Adrenal gland (tissue), 5 donors: ENCODE results near the gene TMPO.

Experiments
- CTCF ChIP-seq, 6 experiments: fragments of 450-650 bp in 4 of 6; fragments of 200-600 bp in 2 of 6; sonication (generic) in 1 of 6; IDR thresholded peaks; 1 replicate in 5 of 6; 2 replicates in 1 of 6; pipeline versions ENCODE4 v1.5.1 to v1.8.0; 2016 to 2021; ENCODE audit warnings: antibody characterized with exemption in 6 of 6, mild to moderate bottlenecking in 2 of 6, moderate library complexity in 1 of 6
- POLR2A ChIP-seq, 2 donors: fragments of 450-650 bp; IDR thresholded peaks; one replicate each; pipeline ENCODE4 v1.6.1; 2017; ENCODE audit warnings: antibody characterized with exemption in 2 of 2, mild to moderate bottlenecking in 2 of 2, moderate library complexity in 1 of 2
- donor health status: DM: no; HTN: no; CAD: no.

GRCh38 chr12:98561846-98562245, 46.5 kb downstream of the TMPO start:
- TF ChIP-seq CTCF (IDR thresholded peaks at IDR 0.05) (no peak), POLR2A (IDR thresholded peaks at IDR 0.05) (no peak)
